Activated CD4-positive, alpha-beta T cell treated with anti-CD3 and anti-CD28 coated beads, Interleukin-10, Interleukin-2, amounts not matched to agents 100 ng/mL and 50 ng/mL, durations not matched to agents 16 hours and 8 hours (primary cell): ENCODE measurements around the gene TNFSF9.
"Not testable (repeated sequence)": the region's sequence is repeated elsewhere in the genome, so short reads cannot be mapped to it uniquely, and the experiment has no call there.

Experiments
- DNase-seq: peaks from one replicate; pipeline ENCODE4 v3.0.0-alpha.2; 2020

The TNFSF9 gene

GRCh38 chr19:6533746-6534418 lies 3.1 kb downstream of the TNFSF9 start:
- DNase-seq, result no peak

- no peak for DNase-seq
Observed at GRCh38 chr19:6534451-6535093, 3.7 kb downstream of the TNFSF9 start.

- DNase-seq, result no peak
Observed at GRCh38 chr19:6535558-6536137, 4.8 kb downstream of the TNFSF9 start.

GRCh38 chr19:6539514-6539913 lies 8.7 kb downstream of the TNFSF9 start:
- DNase-seq, result no peak

- no peak for DNase-seq
Observed at GRCh38 chr19:6540918-6541689, 10.3 kb downstream of the TNFSF9 start.

GRCh38 chr19:6543866-6544347 lies 13.1 kb downstream of the TNFSF9 start:
- peak; percentile 38 for DNase-seq

- DNase-seq, result not testable (repeated sequence)
Observed at GRCh38 chr19:6550679-6551078, 19.9 kb downstream of the TNFSF9 start.

GRCh38 chr19:6551091-6551490 lies 20.3 kb downstream of the TNFSF9 start:
- DNase-seq, result no peak

GRCh38 chr19:6551607-6552450 lies 21.0 kb downstream of the TNFSF9 start:
- DNase-seq, result peak; percentile 64

- no peak for DNase-seq
Observed at GRCh38 chr19:6556043-6556449, 25.2 kb downstream of the TNFSF9 start.

GRCh38 chr19:6556480-6557195 lies 25.8 kb downstream of the TNFSF9 start:
- peak; percentile 48 for DNase-seq

- not testable (repeated sequence) for DNase-seq
Observed at GRCh38 chr19:6562437-6562836, 31.6 kb downstream of the TNFSF9 start.

GRCh38 chr19:6564393-6564792 lies 33.6 kb downstream of the TNFSF9 start:
- peak; percentile 23 for DNase-seq

GRCh38 chr19:6566727-6567126 lies 35.9 kb downstream of the TNFSF9 start:
- not testable (repeated sequence) for DNase-seq

- DNase-seq, result no peak
Observed at GRCh38 chr19:6568010-6568526, 37.2 kb downstream of the TNFSF9 start.

- no peak for DNase-seq
Observed at GRCh38 chr19:6568816-6569215, 38.0 kb downstream of the TNFSF9 start.

GRCh38 chr19:6570764-6571163 lies 39.9 kb downstream of the TNFSF9 start:
- DNase-seq, result no peak

- no peak for DNase-seq
Observed at GRCh38 chr19:6571167-6571566, 40.3 kb downstream of the TNFSF9 start.

GRCh38 chr19:6572217-6572616 lies 41.4 kb downstream of the TNFSF9 start:
- DNase-seq, result no peak

- DNase-seq, result no peak
Observed at GRCh38 chr19:6573350-6573749, 42.5 kb downstream of the TNFSF9 start.

GRCh38 chr19:6576869-6577475 lies 46.1 kb downstream of the TNFSF9 start:
- no peak for DNase-seq
